ENCODE results near the gene SPOCK2. TPM values are rescaled to one million over a fixed set of nuclear protein-coding genes. Genes with fewer than 3 reads are reported as not detected.

Gene SPOCK2
- total and polyA plus RNA-seq, 2 of the 13 experiments (the other 11 are each of a cell fraction or from before 2014, with no cell fraction given), result 8.6 to 30.6 TPM

GRCh38 chr10:72097448-72098300 is 9.3 kb upstream of the SPOCK2 start (continued):
- TF ChIP-seq AGO2 (optimal IDR thresholded peaks at IDR 0.05; ENCODE audit: low read depth, low read length), result no peak
- no peak for TF ChIP-seq ZNF572 (CRISPR knock-in tag; IDR thresholded peaks at IDR 0.05)
- no peak for TF ChIP-seq MAFF (IDR thresholded peaks at IDR 0.05; ENCODE audit: low read depth, low read length)
- no peak for TF ChIP-seq PLRG1 (conservative IDR thresholded peaks at IDR 0.05)
- no peak for TF ChIP-seq ZBTB38 (CRISPR knock-in tag; IDR thresholded peaks at IDR 0.05)
- TF ChIP-seq PHF21A (CRISPR knock-in tag; IDR thresholded peaks at IDR 0.05), result no peak
- no peak for TF ChIP-seq ZSCAN20 (CRISPR knock-in tag; IDR thresholded peaks at IDR 0.05; ENCODE audit: borderline replicate concordance)
- no peak for TF ChIP-seq TAF15 (IDR thresholded peaks at IDR 0.05; ENCODE audit: low read depth, low read length, poor library complexity, severe bottlenecking)
- TF ChIP-seq NFRKB (IDR thresholded peaks at IDR 0.05), result no peak
- TF ChIP-seq ZNF431 (CRISPR knock-in tag; IDR thresholded peaks at IDR 0.05; ENCODE audit: borderline replicate concordance, low read depth), result no peak
- 0 out of 2 replicates have a peak, but pooled peaks have one; percentile 26 for TF ChIP-seq TOPORS (CRISPR knock-in tag; IDR thresholded peaks at IDR 0.05)
- no peak for TF ChIP-seq NR0B2 (CRISPR knock-in tag; IDR thresholded peaks at IDR 0.05)
- TF ChIP-seq EZH2 (conservative IDR thresholded peaks at IDR 0.05; ENCODE audit: low read depth, low read length), result no peak
- TF ChIP-seq TCF7L2 (IDR thresholded peaks at IDR 0.05; ENCODE audit: low read depth, low read length), result peak; percentile 15; the same call in 1 of the 2 replicates
- no peak for TF ChIP-seq ZBTB25 (CRISPR knock-in tag; IDR thresholded peaks at IDR 0.05)
- TF ChIP-seq ZSCAN5A (CRISPR knock-in tag; IDR thresholded peaks at IDR 0.05; ENCODE audit: borderline replicate concordance), result 0 out of 2 replicates have a peak, but pooled peaks have one; percentile 30
- TF ChIP-seq ZSCAN9 (CRISPR knock-in tag; IDR thresholded peaks at IDR 0.05; ENCODE audit: borderline replicate concordance), result no peak
- no peak for TF ChIP-seq ZNF569 (CRISPR knock-in tag; IDR thresholded peaks at IDR 0.05; ENCODE audit: borderline replicate concordance)
- no peak for TF ChIP-seq ZGPAT (CRISPR knock-in tag; IDR thresholded peaks at IDR 0.05)

Measured in HepG2 (cell line).